A549 (cell line): Measurements from ENCODE around the gene CIBAR2. TPM values are rescaled to one million over a fixed set of nuclear protein-coding genes. Genes with fewer than 3 reads are reported as not detected.

ENCODE experiments used
- ATAC-seq, 2 experiments: fragments of 200-7000 bp in 1 of 2; fragments of >200 bp in 1 of 2; cut with Nextera tagmentation in 1 of 2; cut with Tn5 transposase in 1 of 2; 3 replicates each; pipeline versions ENCODE4 v1.8.0 to v1.9.1; 2018 to 2020; ENCODE audit warnings: mild to moderate bottlenecking in 1 of 2, moderate library complexity in 1 of 2
- CTCF ChIA-PET: fragments of 300-600 bp; sonication (Branson Sonifier 250); formaldehyde crosslinking; extraction: SDS; loops from one replicate; lab custom pipeline; 2021; ENCODE audit warnings: antibody characterized with exemption, inconsistent platforms; lab: Yijun Ruan, JAX
- POLR2A ChIA-PET: fragments of 350-600 bp; formaldehyde crosslinking; extraction: SDS; loops from one replicate; lab custom pipeline; 2021; ENCODE audit warnings: antibody characterized with exemption, inconsistent platforms; lab: Yijun Ruan, JAX
- DNase-seq, 2 experiments: peaks; one replicate each; pipeline versions ENCODE4 v3.0.0 to v3.0.0-alpha.2; 2011 to 2016; ENCODE audit warnings: low read depth in 1 of 2, low spot score in 1 of 2
- FAIRE-seq: peaks from 2 replicates; lab custom pipeline; 2011; peaks lifted over from hg19 to GRCh38; lab: Jason Lieb, UNC
- H3K27ac ChIP-seq, 2 experiments: fragments of >200 bp; sonication (Bioruptor Twin); formaldehyde crosslinking; 3 replicates each; pipeline ENCODE4 v1.5.1; 2016 to 2017
- H3K4me1 ChIP-seq: fragments of >200 bp; sonication (Bioruptor Twin); formaldehyde crosslinking; 3 replicates; pipeline ENCODE4 v1.6.1; 2016
- H3K4me2 ChIP-seq: fragments of >200 bp; sonication (Bioruptor Twin); formaldehyde crosslinking; 3 replicates; pipeline ENCODE4 v1.6.1; 2016
- H3K4me3 ChIP-seq: fragments of >200 bp; sonication (Bioruptor Twin); formaldehyde crosslinking; 3 replicates; pipeline ENCODE4 v1.5.1; 2016
- H3K9me3 ChIP-seq: fragments of >200 bp; sonication (Bioruptor Twin); formaldehyde crosslinking; 3 replicates; pipeline ENCODE4 v1.6.1; 2016
- ATOH8 ChIP-seq: fragments of 250-450 bp; sonication (Bioruptor Pico); IDR thresholded peaks from 2 replicates; pipeline ENCODE4 v1.5.0; 2020; ENCODE audit warnings: low read depth, mild to moderate bottlenecking, moderate library complexity
- BCL3 ChIP-seq: fragments of >200 bp; sonication (Bioruptor Twin); formaldehyde crosslinking; IDR thresholded peaks from 3 replicates; pipeline ENCODE4 v1.6.1; 2016
- CBX2 ChIP-seq: fragments of 200-600 bp; sonication (generic); IDR thresholded peaks from 2 replicates; pipeline ENCODE4 v1.6.1; 2016; ENCODE audit warnings: low read depth, mild to moderate bottlenecking, borderline replicate concordance
- CHD4 ChIP-seq: fragments of 200-600 bp; sonication (generic); IDR thresholded peaks from 2 replicates; pipeline ENCODE4 v1.6.1; 2016; ENCODE audit warnings: antibody characterized with exemption, mild to moderate bottlenecking, borderline replicate concordance
- EHMT2 ChIP-seq: fragments of 200-600 bp; sonication (generic); IDR thresholded peaks from 2 replicates; pipeline ENCODE4 v1.6.1; 2016; ENCODE audit warnings: antibody characterized with exemption, low read depth, mild to moderate bottlenecking, moderate library complexity
- EP300 ChIP-seq, 2 experiments: fragments of >200 bp; sonication (Bioruptor Twin); formaldehyde crosslinking; IDR thresholded peaks; 2 replicates in 1 of 2; 3 replicates in 1 of 2; pipeline ENCODE4 v1.6.1; 2016 to 2017
- ESRRA ChIP-seq: fragments of 150-350 bp; IDR thresholded peaks from 2 replicates; pipeline ENCODE4 v1.6.1; 2014; ENCODE audit warnings: mild to moderate bottlenecking, low read length, borderline replicate concordance
- JUN ChIP-seq, 2 experiments: fragments of >200 bp; sonication (Bioruptor Twin); formaldehyde crosslinking; IDR thresholded peaks; 2 replicates in 1 of 2; 3 replicates in 1 of 2; pipeline ENCODE4 v1.6.1; 2016 to 2017
- PBX3 ChIP-seq: IDR thresholded peaks from 2 replicates; pipeline ENCODE4 v1.6.1; 2012
- PHF8 ChIP-seq: fragments of 200-600 bp; sonication (generic); IDR thresholded peaks from 2 replicates; pipeline ENCODE4 v1.6.1; 2016; ENCODE audit warnings: low read depth, mild to moderate bottlenecking, antibody characterized with exemption, moderate library complexity, borderline replicate concordance
- POLR2A ChIP-seq: IDR thresholded peaks from 2 replicates; pipeline ENCODE4 v1.6.1; 2012; ENCODE audit warnings: mild to moderate bottlenecking, low read length
- POLR2AphosphoS2 ChIP-seq: conservative IDR thresholded peaks from 2 replicates; pipeline ENCODE4 v1.6.1; 2012; ENCODE audit warnings: low read length, improper control_type of control experiment, inconsistent platforms
- RAD21 ChIP-seq, 2 experiments: fragments of >200 bp in 1 of 2; sonication (Bioruptor Twin) in 1 of 2; formaldehyde crosslinking in 1 of 2; IDR thresholded peaks in 1 of 2; conservative IDR thresholded peaks in 1 of 2; 2 replicates in 1 of 2; 3 replicates in 1 of 2; pipeline ENCODE4 v1.6.1; 2012 to 2018; ENCODE audit warnings: inconsistent platforms in 1 of 2
- SREBF2 ChIP-seq: fragments of 450-650 bp; IDR thresholded peaks from 2 replicates; pipeline ENCODE4 v1.6.1; 2014; ENCODE audit warnings: mild to moderate bottlenecking, moderate library complexity
- TP53 ChIP-seq: fragments of 250-450 bp; sonication (Bioruptor Pico); IDR thresholded peaks from 2 replicates; pipeline ENCODE4 v1.5.0; 2021; ENCODE audit warnings: mild to moderate bottlenecking, moderate library complexity
- USF2 ChIP-seq: fragments of 450-650 bp; IDR thresholded peaks from 2 replicates; pipeline ENCODE4 v1.6.1; 2014; ENCODE audit warnings: antibody characterized with exemption
- ZFP36 ChIP-seq: fragments of 450-650 bp; IDR thresholded peaks from 2 replicates; pipeline ENCODE4 v1.6.1; 2014; ENCODE audit warnings: borderline replicate concordance; ENCODE audit not compliant: partially characterized antibody
- WGBS: methylation state at CpG from one replicate; pipeline ENCODE4 v1.1.6; 2017; ENCODE audit errors: missing lambda C conversion rate; 5-methylcytosine and 5-hydroxymethylcytosine counted together
- polyA plus RNA-seq, 4 experiments: library from polyadenylated mRNA; depleted of rRNA in 3 of 4; stranded (reverse); fragments of >200 nt; fragmentation: RNase III in 1 of 4; extraction: RNeasy Plus Mini Kit Qiagen cat#74134 plus additional on column Dnase treatment in 1 of 4; gene quantifications; 2 replicates in 3 of 4; 3 replicates in 1 of 4; pipeline ENCODE4 v1.2.3, GENCODE V29; 2011 to 2017

Gene CIBAR2
- polyA plus RNA-seq, 2 of the 4 experiments (the other 2 are of a cell fraction) = not detected

GRCh38 chr16:85151603-85152413, 39.5 kb upstream of the CIBAR2 start:
- POLR2A ChIA-PET = no interaction called here
- DNase-seq (no peak), ATAC-seq (peak; percentile 61 to 79; a peak in 5 of 6 replicates), FAIRE-seq (no peak)
- Histone ChIP-seq H3K4me2 (peak overlapping the region; percentile 47; the same call in 2 of the 3 replicates), H3K9me3 (no peaks in the 10 kb centered on the region), H3K27ac (peak overlapping the region; percentile 27 to 81; a peak in 4 of 6 replicates), H3K4me1 (peaks cover 18% of the 10 kb centered on the region), H3K4me3 (no peak overlapping the region)
- 65% methylated on average over 20 of the region's 24 CpGs for WGBS
- TF ChIP-seq RAD21 (conservative IDR thresholded peaks at IDR 0.05 in 1 of 2, IDR thresholded peaks at IDR 0.05 in 1 of 2) = no peak
- TF ChIP-seq SREBF2 = no peak
- no peak for TF ChIP-seq PHF8
- no peak for TF ChIP-seq EP300 (IDR thresholded peaks at IDR 0.05)
- TF ChIP-seq ESRRA = no peak
- no peak for TF ChIP-seq ZFP36
- TF ChIP-seq CBX2 = no peak
- TF ChIP-seq EHMT2 = no peak
- TF ChIP-seq JUN (IDR thresholded peaks at IDR 0.05) = no peak
- no peak for TF ChIP-seq BCL3
- CTCF ChIA-PET = interaction anchor here (0.6 to 1.8 kb wide), 4 partner anchors 22 to 464 kb away, joined by 3 to 5 read pairs (median 3); no protein-coding TSS in a partner anchor

- no peak for FAIRE-seq
- H3K4me2 ChIP-seq = peak overlapping the region; percentile 47; the same call in 2 of the 3 replicates
- DNase-seq = no peak
- CTCF ChIA-PET = interaction anchor here (0.6 to 0.9 kb wide), 3 partner anchors 21 to 465 kb away, joined by 3 read pairs; no protein-coding TSS in a partner anchor
- no peak overlapping the region for H3K4me3 ChIP-seq
- POLR2A ChIA-PET = no interaction called here
- H3K4me1 ChIP-seq = peaks cover 18% of the 10 kb centered on the region
- no peak for ATAC-seq
- WGBS = 82% methylated on average over 11 of the region's 11 CpGs
- H3K27ac ChIP-seq = peak overlapping the region; percentile 27 to 81; a peak in 4 of 6 replicates
- TF ChIP-seq PHF8 (no peak), PBX3 (no peak), CHD4 (no peak), ATOH8 (CRISPR knock-in tag) (no peak), TP53 (CRISPR knock-in tag) (no peak)
- no peaks in the 10 kb centered on the region for H3K9me3 ChIP-seq
These were observed 38.9 kb upstream of the CIBAR2 start for GRCh38 chr16:85151079-85151602.

- TF ChIP-seq USF2 = no peak
- no peak for TF ChIP-seq JUN (IDR thresholded peaks at IDR 0.05)
- TF ChIP-seq POLR2A = no peak
- TF ChIP-seq POLR2AphosphoS2 = no peak
- CTCF ChIA-PET = interaction anchor here (0.9 to 2.0 kb wide), 2 partner anchors 12 to 54 kb away, joined by 3 to 9 read pairs; no protein-coding TSS in a partner anchor
- no peaks in the 10 kb centered on the region for H3K9me3 ChIP-seq
- 93% methylated on average over 8 of the region's 9 CpGs for WGBS
- no peak overlapping the region for H3K4me2 ChIP-seq
- FAIRE-seq = no peak
- no peak for ATAC-seq
- POLR2A ChIA-PET = no interaction called here
- H3K4me3 ChIP-seq = no peak overlapping the region
- no peak for DNase-seq
- no peak overlapping the region for H3K27ac ChIP-seq
- H3K4me1 ChIP-seq = peaks cover 18% of the 10 kb centered on the region
These were observed 38.2 kb upstream of the CIBAR2 start for GRCh38 chr16:85150331-85150940.
